HUES6 (cell line): Measurements from ENCODE around the gene AGBL5.

Source experiments
- H3K27ac ChIP-seq: 2 replicates; pipeline ENCODE4 v1.7.0; 2013; ENCODE audit warnings: low read depth, mild to moderate bottlenecking, low read length, inconsistent platforms
- H3K27me3 ChIP-seq: 2 replicates; pipeline ENCODE4 v1.6.1; 2013; ENCODE audit warnings: low read length; ENCODE audit not compliant: control insufficient read depth, insufficient read depth
- H3K36me3 ChIP-seq: 2 replicates; pipeline ENCODE4 v1.6.1; 2013; ENCODE audit warnings: low read length; ENCODE audit not compliant: control insufficient read depth, insufficient read depth
- H3K4me1 ChIP-seq: 2 replicates; pipeline ENCODE4 v1.6.1; 2013; ENCODE audit warnings: low read length; ENCODE audit not compliant: control insufficient read depth, insufficient read depth
- H3K4me3 ChIP-seq: 2 replicates; pipeline ENCODE4 v1.5.1; 2013; ENCODE audit warnings: low read depth, low read length
- H3K9ac ChIP-seq: one replicate; pipeline ENCODE4 v1.6.1; 2013; ENCODE audit warnings: mild to moderate bottlenecking, low read length
- H3K9me3 ChIP-seq: 2 replicates; pipeline ENCODE4 v1.6.1; 2013; ENCODE audit warnings: low read depth, low read length; ENCODE audit not compliant: control insufficient read depth, insufficient read depth

The AGBL5 gene

GRCh38 chr2:27057184-27057583 is 5.7 kb downstream of the AGBL5 start:
- H3K4me1 ChIP-seq: no peaks in the 10 kb centered on the region
- H3K36me3 ChIP-seq: peaks cover 70% of the 10 kb centered on the region
- H3K9me3 ChIP-seq: no peaks in the 10 kb centered on the region
- no peak overlapping the region for H3K27ac ChIP-seq
- H3K4me3 ChIP-seq: no peak overlapping the region
- H3K9ac ChIP-seq: no peak overlapping the region
- H3K27me3 ChIP-seq: no peaks in the 10 kb centered on the region

DNA sequence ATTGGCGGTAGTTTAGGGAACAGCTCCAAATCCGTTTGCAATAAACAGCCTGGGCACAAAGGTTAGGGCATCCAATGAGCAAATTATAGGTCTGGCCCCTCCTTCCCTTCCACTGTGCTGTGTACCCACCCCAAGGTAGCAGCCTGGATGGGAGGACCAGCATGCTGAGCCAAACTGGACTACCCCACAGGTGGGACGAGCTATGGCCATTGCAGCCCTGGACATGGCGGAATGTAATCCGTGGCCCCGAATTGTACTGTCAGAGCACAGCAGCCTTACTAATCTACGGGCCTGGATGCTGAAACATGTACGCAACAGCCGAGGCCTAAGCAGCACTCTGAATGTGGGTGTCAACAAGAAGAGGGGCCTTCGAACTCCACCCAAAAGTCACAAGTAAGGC is 6.7 kb downstream of the AGBL5 start:
- Histone ChIP-seq H3K9ac (no peak overlapping the region), H3K9me3 (no peaks in the 10 kb centered on the region), H3K4me3 (no peak overlapping the region), H3K27me3 (no peaks in the 10 kb centered on the region), H3K27ac (no peak overlapping the region), H3K36me3 (peaks cover 79% of the 10 kb centered on the region), H3K4me1 (no peaks in the 10 kb centered on the region)

- Histone ChIP-seq H3K27ac (no peak overlapping the region), H3K36me3 (peaks cover 72% of the 10 kb centered on the region)
Observed at GRCh38 chr2:27059141-27059820, 7.8 kb downstream of the AGBL5 start.

DNA sequence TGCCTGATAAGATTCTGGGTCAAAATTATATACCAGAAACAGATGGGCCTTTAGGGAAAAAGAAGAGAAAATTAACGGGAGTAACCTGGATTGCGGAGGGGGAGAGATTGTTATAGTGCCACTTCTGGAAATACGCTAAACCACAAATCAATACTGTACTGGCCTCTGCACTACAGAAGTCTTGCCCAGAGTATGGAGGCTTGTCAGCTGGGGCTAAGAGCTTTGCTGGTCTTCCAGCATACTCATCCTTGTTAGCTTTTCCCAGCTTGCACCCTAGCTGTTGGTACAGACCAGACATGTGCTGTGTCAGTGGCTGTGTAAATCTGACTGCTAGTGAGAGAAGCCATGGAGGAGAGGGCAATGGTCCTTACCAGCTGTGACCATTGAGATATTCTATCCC is 8.9 kb downstream of the AGBL5 start:
- H3K4me3 ChIP-seq: no peak overlapping the region
- H3K27me3 ChIP-seq: no peaks in the 10 kb centered on the region
- H3K4me1 ChIP-seq: no peaks in the 10 kb centered on the region
- no peaks in the 10 kb centered on the region for H3K9me3 ChIP-seq
- peaks cover 67% of the 10 kb centered on the region for H3K36me3 ChIP-seq
- no peak overlapping the region for H3K9ac ChIP-seq
- H3K27ac ChIP-seq: no peak overlapping the region

More at GRCh38 chr2:27059141-27059820, 7.8 kb downstream of the AGBL5 start:
- Histone ChIP-seq H3K4me3 (no peak overlapping the region), H3K27me3 (no peaks in the 10 kb centered on the region), H3K9ac (no peak overlapping the region), H3K9me3 (no peaks in the 10 kb centered on the region), H3K4me1 (no peaks in the 10 kb centered on the region)

DNA sequence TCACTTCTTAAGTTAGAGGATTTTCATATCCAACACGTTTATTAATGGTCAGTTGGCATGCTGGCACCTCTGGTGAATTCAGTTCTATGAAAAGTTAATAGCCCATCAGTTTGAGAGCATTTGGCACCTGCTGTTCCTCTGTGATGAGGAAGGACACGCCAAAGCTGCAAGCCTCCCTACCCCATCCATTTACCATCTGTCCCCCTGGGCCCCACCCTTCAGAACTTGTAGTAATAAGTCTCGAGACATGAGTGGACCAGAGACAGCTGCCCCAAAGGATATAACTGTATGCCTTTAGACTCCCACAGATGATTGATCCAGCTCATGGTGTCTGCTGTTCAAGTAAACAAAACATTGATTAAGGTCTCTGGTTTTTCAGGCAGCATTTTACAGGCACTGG is 13.7 kb downstream of the AGBL5 start:
- no peaks in the 10 kb centered on the region for H3K9me3 ChIP-seq
- no peak overlapping the region for H3K9ac ChIP-seq
- H3K36me3 ChIP-seq: peaks cover 61% of the 10 kb centered on the region
- no peaks in the 10 kb centered on the region for H3K27me3 ChIP-seq
- no peak overlapping the region for H3K4me3 ChIP-seq
- no peak overlapping the region for H3K27ac ChIP-seq
- H3K4me1 ChIP-seq: no peaks in the 10 kb centered on the region

- Histone ChIP-seq H3K9ac (no peak overlapping the region), H3K9me3 (no peaks in the 10 kb centered on the region), H3K27me3 (no peaks in the 10 kb centered on the region), H3K4me3 (no peak overlapping the region), H3K27ac (no peak overlapping the region), H3K36me3 (peaks cover 52% of the 10 kb centered on the region), H3K4me1 (peaks cover 5% of the 10 kb centered on the region)
Observed at GRCh38 chr2:27067385-27067784, 15.9 kb downstream of the AGBL5 start.

DNA sequence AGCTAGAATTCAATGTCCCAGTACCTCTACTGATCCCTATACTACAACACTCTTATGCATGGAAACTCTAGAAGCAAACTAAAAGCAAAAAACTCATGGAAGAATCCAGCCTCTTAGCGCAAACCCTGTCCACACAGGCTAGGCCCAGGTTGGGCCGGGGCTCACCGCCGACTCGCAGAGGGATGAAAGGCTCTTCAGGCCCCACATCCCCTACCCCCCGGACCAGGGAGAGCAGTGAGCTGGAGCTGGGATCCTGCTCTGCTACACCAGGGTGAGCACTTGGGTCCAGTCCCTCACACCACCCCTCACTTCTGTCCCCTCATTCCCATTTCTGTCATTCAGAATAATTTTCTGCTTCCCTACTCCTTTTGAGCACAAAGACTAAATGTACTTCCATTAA is 18.0 kb downstream of the AGBL5 start:
- Histone ChIP-seq H3K4me3 (no peak overlapping the region), H3K9ac (no peak overlapping the region), H3K36me3 (peaks cover 45% of the 10 kb centered on the region)

DNA sequence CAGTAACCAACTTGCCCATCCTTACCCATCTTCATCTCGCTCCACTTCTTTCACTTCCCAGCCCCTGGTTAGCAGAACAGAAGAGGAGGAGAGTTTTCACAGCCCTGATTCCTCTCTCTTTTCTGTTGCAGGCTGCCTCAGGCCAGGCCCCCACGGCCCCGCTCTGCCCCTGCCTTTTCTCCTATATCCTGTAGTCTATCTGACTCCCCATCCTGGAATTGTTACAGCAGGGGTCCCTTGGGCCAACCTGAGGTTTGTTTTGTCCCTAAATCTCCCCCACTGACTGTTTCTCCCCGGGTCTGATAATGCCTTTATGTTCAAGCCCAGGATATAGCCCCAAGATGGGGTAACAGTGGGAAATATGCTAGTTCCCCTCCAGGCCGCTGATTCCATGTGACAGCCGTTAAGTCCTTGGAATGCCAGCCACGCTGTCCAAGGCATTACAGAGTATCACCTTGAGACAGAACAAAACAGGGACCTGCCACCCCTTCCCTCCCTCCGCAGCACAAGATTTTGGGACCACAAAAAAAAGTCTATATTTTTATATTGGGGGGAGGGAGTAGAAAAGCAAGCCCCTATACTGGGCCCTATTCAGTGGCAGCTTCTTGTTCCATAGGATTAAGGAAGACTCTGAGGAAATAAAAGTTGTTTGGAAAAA is 18.6 kb downstream of the AGBL5 start:
- Histone ChIP-seq H3K27ac (no peak overlapping the region), H3K36me3 (peaks cover 41% of the 10 kb centered on the region), H3K4me3 (peak overlapping the region; percentile 83), H3K9ac (no peak overlapping the region), H3K9me3 (no peaks in the 10 kb centered on the region), H3K4me1 (peaks cover 12% of the 10 kb centered on the region), H3K27me3 (no peaks in the 10 kb centered on the region)

More for the DNA sequence above, 18.0 kb downstream of the AGBL5 start:
- no peaks in the 10 kb centered on the region for H3K9me3 ChIP-seq
- no peak overlapping the region for H3K27ac ChIP-seq
- H3K27me3 ChIP-seq: no peaks in the 10 kb centered on the region
- H3K4me1 ChIP-seq: peaks cover 12% of the 10 kb centered on the region

- peaks cover 35% of the 10 kb centered on the region for H3K36me3 ChIP-seq
- H3K4me3 ChIP-seq: peak overlapping the region; percentile 83
- peaks cover 12% of the 10 kb centered on the region for H3K4me1 ChIP-seq
- no peaks in the 10 kb centered on the region for H3K9me3 ChIP-seq
- H3K27ac ChIP-seq: peak overlapping the region; percentile 52; the same call in 1 of the 2 replicates
- no peaks in the 10 kb centered on the region for H3K27me3 ChIP-seq
- H3K9ac ChIP-seq: peak overlapping the region; percentile 81
Observed at GRCh38 chr2:27070653-27071276, 19.3 kb downstream of the AGBL5 start.

- peaks cover 12% of the 10 kb centered on the region for H3K4me1 ChIP-seq
- peak within 1 kb of the TSS; percentile 52; the same call in 1 of the 2 replicates for H3K27ac ChIP-seq
Observed at GRCh38 chr2:27071277-27071989, 20.0 kb downstream of the AGBL5 start, which contains the start of gene OST4. Gene OST4 (minus strand): TSS chr2:27071654.

More at GRCh38 chr2:27071277-27071989, 20.0 kb downstream of the AGBL5 start, which contains the start of gene OST4:
- Histone ChIP-seq H3K27me3 (no peaks in the 10 kb centered on the region), H3K9me3 (no peaks in the 10 kb centered on the region), H3K9ac (peak within 1 kb of the TSS; percentile 81), H3K36me3 (peaks cover 32% of the 10 kb centered on the region), H3K4me3 (peak within 1 kb of the TSS; percentile 83)
